NT2/D1 (cell line): ENCODE measurements around the gene CLIC1.
"Not testable (repeated sequence)": the region's sequence is repeated elsewhere in the genome, so short reads cannot be mapped to it uniquely, and the experiment has no call there.

Source experiments
- DNase-seq: peaks from one replicate; pipeline ENCODE4 v3.0.0-alpha.2; 2011; ENCODE audit warnings: low read depth, low spot score
- H3K27me3 ChIP-seq: 2 replicates; pipeline ENCODE4 v1.6.0; 2011; ENCODE audit warnings: mild to moderate bottlenecking; ENCODE audit not compliant: insufficient read length, insufficient read depth
- H3K36me3 ChIP-seq: 2 replicates; pipeline ENCODE4 v1.6.1; 2011; ENCODE audit warnings: mild to moderate bottlenecking, low read length, mixed read lengths; ENCODE audit not compliant: insufficient read depth, insufficient read length
- H3K4me1 ChIP-seq: 2 replicates; pipeline ENCODE4 v1.5.1; 2011; ENCODE audit not compliant: insufficient read depth, insufficient read length
- H3K4me3 ChIP-seq: 2 replicates; pipeline ENCODE4 v1.5.1; 2011; ENCODE audit warnings: low read depth; ENCODE audit not compliant: insufficient read length
- H3K9ac ChIP-seq: 2 replicates; pipeline ENCODE4 v1.6.0; 2011; ENCODE audit warnings: low read depth; ENCODE audit not compliant: insufficient read length
- H3K9me3 ChIP-seq: 2 replicates; pipeline ENCODE4 v1.5.1; 2011; ENCODE audit warnings: mild to moderate bottlenecking, low read length; ENCODE audit not compliant: insufficient read depth
- SUZ12 ChIP-seq: IDR thresholded peaks from 2 replicates; pipeline ENCODE4 v1.6.1; 2011; ENCODE audit not compliant: insufficient read length, insufficient read depth; ENCODE audit errors: extremely low read depth
- YY1 ChIP-seq: IDR thresholded peaks from 2 replicates; pipeline ENCODE4 v1.6.1; 2011; ENCODE audit not compliant: insufficient read length, insufficient read depth
- ZNF274 ChIP-seq: IDR thresholded peaks from 2 replicates; pipeline ENCODE4 v1.6.1; 2011; ENCODE audit warnings: mild to moderate bottlenecking, low read depth, low read length

Gene CLIC1

GRCh38 chr6:31713991-31714684 is 22.2 kb downstream of the CLIC1 start:
- Histone ChIP-seq H3K27me3 (no peaks in the 10 kb centered on the region), H3K36me3 (no peaks in the 10 kb centered on the region), H3K4me3 (no peak overlapping the region), H3K4me1 (peaks cover 6% of the 10 kb centered on the region), H3K9ac (peak overlapping the region; percentile 32), H3K9me3 (no peaks in the 10 kb centered on the region)
- TF ChIP-seq ZNF274 (no peak), SUZ12 (no peak), YY1 (no peak)
- DNase-seq: no peak

DNA sequence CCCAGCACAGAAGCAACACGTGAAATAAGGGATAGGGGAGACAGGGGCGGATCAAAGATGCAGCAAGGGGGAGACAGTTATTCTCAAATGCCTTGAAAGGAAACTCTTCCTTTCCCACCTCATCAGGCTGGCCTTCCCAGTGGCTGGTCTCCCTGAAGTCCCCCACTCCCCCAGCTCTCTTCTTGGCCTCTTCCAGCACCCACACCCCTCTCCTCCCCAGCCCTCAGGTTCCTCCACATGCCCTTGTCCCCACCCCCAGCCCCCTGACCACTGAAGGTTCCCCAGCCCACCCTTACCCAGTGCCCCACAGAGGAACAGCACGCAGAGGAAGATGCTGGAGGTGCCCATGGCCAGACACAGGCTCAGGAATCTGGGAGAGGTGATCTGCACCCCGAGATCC is 22.9 kb downstream of the CLIC1 start:
- Histone ChIP-seq H3K9ac (no peak overlapping the region), H3K27me3 (no peaks in the 10 kb centered on the region), H3K4me1 (peaks cover 6% of the 10 kb centered on the region), H3K9me3 (no peaks in the 10 kb centered on the region), H3K4me3 (no peak overlapping the region), H3K36me3 (no peaks in the 10 kb centered on the region)
- TF ChIP-seq ZNF274: no peak
- TF ChIP-seq SUZ12: no peak
- TF ChIP-seq YY1: no peak
- no peak for DNase-seq

DNA sequence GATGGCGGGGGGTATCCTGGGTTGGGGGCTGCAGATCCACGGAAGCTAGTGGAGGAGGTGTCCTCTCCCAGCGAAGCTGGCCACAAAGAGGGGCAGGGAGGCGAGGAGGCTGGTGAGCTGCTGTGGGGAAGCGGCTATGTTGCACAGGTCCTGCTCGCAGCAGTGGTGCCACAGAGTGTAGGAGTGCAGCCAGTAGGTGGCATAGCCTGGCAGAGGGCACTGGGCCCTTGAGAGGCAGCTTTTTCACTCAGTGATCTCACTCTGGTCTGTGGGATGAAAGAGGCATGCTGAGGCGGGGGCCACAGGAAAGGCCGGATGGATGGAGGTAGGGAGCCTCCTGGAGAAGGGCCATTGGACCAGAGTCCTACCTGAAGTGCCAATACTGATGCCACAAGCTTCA is 24.0 kb downstream of the CLIC1 start:
- Histone ChIP-seq H3K4me1 (peaks cover 6% of the 10 kb centered on the region), H3K36me3 (no peaks in the 10 kb centered on the region), H3K27me3 (no peaks in the 10 kb centered on the region), H3K9me3 (no peaks in the 10 kb centered on the region), H3K9ac (no peak overlapping the region), H3K4me3 (no peak overlapping the region)
- no peak for TF ChIP-seq SUZ12
- no peak for TF ChIP-seq ZNF274
- TF ChIP-seq YY1: no peak
- DNase-seq: no peak

DNA sequence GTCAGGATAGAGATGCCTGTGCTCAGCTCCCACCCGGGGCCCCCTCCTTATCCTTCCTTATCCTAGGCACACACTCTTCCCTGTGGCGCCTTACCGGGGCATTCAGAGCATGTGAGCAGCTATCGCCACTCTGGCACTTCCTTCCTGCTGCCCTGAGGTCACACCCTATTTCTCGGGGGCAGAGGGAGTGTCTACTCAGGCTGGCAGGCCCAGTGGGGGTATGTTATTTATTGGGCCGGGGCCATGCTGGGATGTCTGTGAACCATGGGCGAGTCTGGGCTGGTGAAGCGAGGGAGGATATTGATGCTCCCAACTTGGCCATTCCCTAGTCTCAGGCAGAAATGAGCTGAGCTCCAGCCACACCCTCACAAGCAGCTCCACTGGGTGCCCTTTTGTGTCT is 25.1 kb downstream of the CLIC1 start:
- Histone ChIP-seq H3K27me3 (no peaks in the 10 kb centered on the region), H3K4me3 (no peak overlapping the region), H3K9ac (no peak overlapping the region), H3K36me3 (no peaks in the 10 kb centered on the region), H3K4me1 (peaks cover 6% of the 10 kb centered on the region), H3K9me3 (no peaks in the 10 kb centered on the region)
- no peak for DNase-seq
- TF ChIP-seq SUZ12 (no peak), ZNF274 (no peak), YY1 (no peak)

DNA sequence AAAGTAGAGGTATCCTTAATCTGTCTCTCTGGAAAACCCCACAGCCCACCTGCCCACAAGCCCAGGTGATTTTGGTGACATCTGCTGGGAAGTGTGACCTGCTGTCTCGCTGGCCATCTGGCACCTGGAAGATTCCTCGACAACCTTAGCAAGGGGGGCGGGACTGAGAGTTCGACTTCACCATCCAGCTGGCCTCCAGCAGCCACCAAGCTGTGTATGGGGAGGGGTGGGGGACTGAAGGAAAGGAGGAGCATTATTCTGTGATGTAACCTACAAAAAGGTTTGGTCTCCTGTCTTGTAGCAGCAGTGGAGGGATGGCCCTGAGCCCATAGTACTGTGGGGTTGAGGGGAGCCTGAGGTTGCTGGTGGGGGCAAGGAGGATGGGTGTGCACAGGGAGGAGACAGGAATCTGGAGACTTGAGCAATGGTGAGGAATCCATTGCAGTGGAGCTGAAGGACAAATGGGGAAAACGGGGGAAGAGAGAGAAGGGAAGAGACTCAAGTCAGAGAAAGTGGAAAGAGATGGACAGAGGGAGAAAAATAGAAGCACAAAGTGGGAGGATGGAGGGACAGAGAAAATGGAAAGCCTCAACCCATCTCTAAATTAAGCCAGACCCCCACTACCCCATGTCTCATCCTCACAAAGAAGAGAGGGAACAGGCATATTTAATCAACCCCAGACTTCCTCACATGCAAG is 25.7 kb downstream of the CLIC1 start:
- TF ChIP-seq ZNF274 (no peak), YY1 (no peak), SUZ12 (no peak)
- Histone ChIP-seq H3K9me3 (no peaks in the 10 kb centered on the region), H3K4me3 (no peak overlapping the region), H3K9ac (no peak overlapping the region), H3K27me3 (no peaks in the 10 kb centered on the region), H3K36me3 (no peaks in the 10 kb centered on the region), H3K4me1 (peaks cover 6% of the 10 kb centered on the region)
- DNase-seq: no peak

GRCh38 chr6:31709157-31709556 is 27.2 kb downstream of the CLIC1 start:
- not testable (repeated sequence) for H3K4me3 ChIP-seq, H3K9me3 ChIP-seq, DNase-seq, H3K36me3 ChIP-seq, H3K27me3 ChIP-seq, H3K4me1 ChIP-seq, H3K9ac ChIP-seq

GRCh38 chr6:31708224-31708623 is 28.1 kb downstream of the CLIC1 start:
- Histone ChIP-seq H3K9ac (no peak overlapping the region), H3K27me3 (no peaks in the 10 kb centered on the region), H3K36me3 (no peaks in the 10 kb centered on the region), H3K9me3 (no peaks in the 10 kb centered on the region), H3K4me3 (no peak overlapping the region), H3K4me1 (no peaks in the 10 kb centered on the region)
- DNase-seq: no peak
- TF ChIP-seq YY1: no peak
- TF ChIP-seq ZNF274: no peak
- no peak for TF ChIP-seq SUZ12

DNA sequence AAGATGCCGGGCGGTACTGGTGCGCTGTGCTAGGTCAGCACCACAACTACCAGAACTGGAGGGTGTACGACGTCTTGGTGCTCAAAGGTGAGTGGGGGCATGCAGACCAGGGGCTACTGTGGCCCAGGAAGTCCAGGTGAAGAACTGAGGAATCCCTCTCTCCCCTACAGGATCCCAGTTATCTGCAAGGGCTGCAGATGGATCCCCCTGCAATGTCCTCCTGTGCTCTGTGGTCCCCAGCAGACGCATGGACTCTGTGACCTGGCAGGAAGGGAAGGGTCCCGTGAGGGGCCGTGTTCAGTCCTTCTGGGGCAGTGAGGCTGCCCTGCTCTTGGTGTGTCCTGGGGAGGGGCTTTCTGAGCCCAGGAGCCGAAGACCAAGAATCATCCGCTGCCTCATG is 28.6 kb downstream of the CLIC1 start:
- TF ChIP-seq SUZ12: no peak
- TF ChIP-seq YY1: no peak
- no peak for TF ChIP-seq ZNF274
- no peaks in the 10 kb centered on the region for H3K4me1 ChIP-seq
- no peak for DNase-seq

More for the DNA sequence above, 28.6 kb downstream of the CLIC1 start:
- H3K27me3 ChIP-seq: no peaks in the 10 kb centered on the region
- H3K4me3 ChIP-seq: no peak overlapping the region
- no peaks in the 10 kb centered on the region for H3K36me3 ChIP-seq
- H3K9ac ChIP-seq: no peak overlapping the region
- H3K9me3 ChIP-seq: no peaks in the 10 kb centered on the region
